Measurements from ENCODE around the gene DOCK9.

DNA sequence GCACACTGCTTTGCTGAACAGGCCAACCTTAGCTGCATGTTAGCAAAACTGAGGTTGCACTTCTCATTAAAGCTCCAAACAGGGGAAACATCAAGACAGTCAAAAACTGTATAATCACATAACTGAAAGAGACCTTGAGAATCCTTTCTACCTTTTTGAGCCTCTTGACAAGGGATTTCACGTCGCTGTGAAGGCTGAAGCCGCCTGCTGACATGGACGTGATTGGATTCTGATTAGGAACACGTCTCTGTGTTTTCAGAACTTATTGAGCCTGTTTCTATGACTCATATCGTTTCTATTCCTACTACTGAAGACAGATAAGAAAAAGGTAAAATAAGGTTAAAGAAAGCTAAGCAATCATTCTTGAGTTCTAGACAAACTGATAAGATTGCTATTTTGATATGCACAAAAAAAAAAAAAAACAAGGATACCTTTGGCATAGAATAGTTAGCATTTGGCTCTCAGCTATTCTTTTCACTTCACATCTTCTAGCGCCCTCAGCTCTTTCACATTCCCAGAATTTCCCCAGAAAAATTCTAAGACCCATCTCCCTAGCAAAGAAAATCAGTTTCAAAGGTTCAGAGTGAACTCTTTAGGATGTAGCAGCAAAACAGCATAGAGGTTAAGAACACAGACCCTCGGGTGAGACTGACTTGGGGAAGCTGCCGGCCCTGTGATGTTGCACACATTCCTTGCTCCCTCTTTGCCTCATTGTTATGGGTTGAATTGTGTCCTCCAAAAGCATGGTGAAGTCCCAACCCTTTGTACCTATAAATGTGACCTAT lies 81.6 kb downstream of the DOCK9 start:
- TF ChIP-seq, protein P1, sequence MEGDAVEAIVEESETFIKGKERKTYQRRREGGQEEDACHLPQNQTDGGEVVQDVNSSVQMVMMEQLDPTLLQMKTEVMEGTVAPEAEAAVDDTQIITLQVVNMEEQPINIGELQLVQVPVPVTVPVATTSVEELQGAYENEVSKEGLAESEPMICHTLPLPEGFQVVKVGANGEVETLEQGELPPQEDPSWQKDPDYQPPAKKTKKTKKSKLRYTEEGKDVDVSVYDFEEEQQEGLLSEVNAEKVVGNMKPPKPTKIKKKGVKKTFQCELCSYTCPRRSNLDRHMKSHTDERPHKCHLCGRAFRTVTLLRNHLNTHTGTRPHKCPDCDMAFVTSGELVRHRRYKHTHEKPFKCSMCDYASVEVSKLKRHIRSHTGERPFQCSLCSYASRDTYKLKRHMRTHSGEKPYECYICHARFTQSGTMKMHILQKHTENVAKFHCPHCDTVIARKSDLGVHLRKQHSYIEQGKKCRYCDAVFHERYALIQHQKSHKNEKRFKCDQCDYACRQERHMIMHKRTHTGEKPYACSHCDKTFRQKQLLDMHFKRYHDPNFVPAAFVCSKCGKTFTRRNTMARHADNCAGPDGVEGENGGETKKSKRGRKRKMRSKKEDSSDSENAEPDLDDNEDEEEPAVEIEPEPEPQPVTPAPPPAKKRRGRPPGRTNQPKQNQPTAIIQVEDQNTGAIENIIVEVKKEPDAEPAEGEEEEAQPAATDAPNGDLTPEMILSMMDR (conservative IDR thresholded peaks at IDR 0.05; ENCODE audit: low read depth, low read length), result no peak
- TF ChIP-seq EZH2 (IDR thresholded peaks at IDR 0.05; ENCODE audit: low read length, unreplicated experiment) (no peak), EZH2phosphoT487 (IDR thresholded peaks at IDR 0.05; ENCODE audit: borderline replicate concordance, low read length) (no peak)
